Upper lobe of left lung (tissue), 6 donors: Measurements from ENCODE around the gene UGT1A6. TPM values are rescaled to one million over a fixed set of nuclear protein-coding genes. Genes with fewer than 3 reads are reported as not detected.

ENCODE experiments used
- ATAC-seq, 2 donors: fragments of 200-7000 bp; cut with Tn5 transposase; one replicate each; pipeline ENCODE4 v1.9.1; 2022; ENCODE audit warnings: mild to moderate bottlenecking in 2 of 2, moderate library complexity in 2 of 2; ENCODE audit not compliant: low FRiP score in 2 of 2
- DNase-seq, 2 donors: peaks; one replicate each; pipeline ENCODE4 v3.0.0-alpha.2; 2019 to 2020
- H3K27ac ChIP-seq, 4 donors: fragments of 200-600 bp; sonication (generic); one replicate each; pipeline ENCODE4 v1.5.1; 2016 to 2019
- H3K27me3 ChIP-seq, 4 donors: fragments of 200-600 bp; sonication (generic); one replicate each; pipeline ENCODE4 v1.5.1; 2017 to 2019
- H3K36me3 ChIP-seq, 4 donors: fragments of 200-600 bp; sonication (generic); one replicate each; pipeline ENCODE4 v1.5.1; 2016 to 2019
- H3K4me1 ChIP-seq, 4 donors: fragments of 200-600 bp; sonication (generic); one replicate each; pipeline ENCODE4 v1.5.1; 2018 to 2019
- H3K4me3 ChIP-seq, 4 donors: fragments of 200-600 bp; sonication (generic); one replicate each; pipeline ENCODE4 v1.5.1; 2017 to 2019; ENCODE audit warnings: mild to moderate bottlenecking in 2 of 4, moderate library complexity in 1 of 4
- H3K9me3 ChIP-seq, 4 donors: fragments of 200-600 bp; sonication (generic); one replicate each; pipeline ENCODE4 v1.5.1; 2018 to 2019
- EP300 ChIP-seq, 4 donors: sonication (generic); formaldehyde crosslinking; IDR thresholded peaks; one replicate each; pipeline ENCODE4 v1.5.1; 2017; ENCODE audit warnings: antibody characterized with exemption in 4 of 4, control low read depth in 2 of 4
- POLR2A ChIP-seq, 4 donors: fragments of 450-650 bp; IDR thresholded peaks; one replicate each; pipeline ENCODE4 v1.5.1; 2016 to 2017; ENCODE audit warnings: antibody characterized with exemption in 4 of 4, mild to moderate bottlenecking in 2 of 4
- POLR2AphosphoS5 ChIP-seq, 2 donors: sonication (generic); formaldehyde crosslinking; IDR thresholded peaks; one replicate each; pipeline ENCODE4 v1.5.1; 2017; ENCODE audit warnings: antibody characterized with exemption in 2 of 2
- WGBS, 2 donors: methylation state at CpG; one replicate each; pipeline ENCODE4 v1.1.5; 2017 to 2018; 5-methylcytosine and 5-hydroxymethylcytosine counted together
- total RNA-seq, 6 donors: library from RNA; depleted of rRNA in 4 of 6; stranded (reverse); fragments of >200 nt in 4 of 6; gene quantifications; one replicate each; pipeline versions ENCODE4 v1.1.0 to v1.2.1, GENCODE V29; 2016 to 2021
- TF ChIP-seq, protein P1 (sequence below), 6 experiments: fragments of 450-650 bp in 4 of 6; fragments of 200-600 bp in 2 of 6; sonication (generic) in 2 of 6; IDR thresholded peaks; one replicate each; pipeline ENCODE4 v1.5.1; 2016 to 2019; ENCODE audit warnings: antibody characterized with exemption in 6 of 6
- donor health status: DM: no; HTN: no; CAD: no; lungs with moderate emphysema.
- donor health status: DM: no; HTN: yes; CAD: no; lungs with severe emphysema.

Gene UGT1A6
- total RNA-seq, 6 donors from 2014 or later = 0.15 to 5.0 (median 0.33) TPM; not detected in 1

DNA sequence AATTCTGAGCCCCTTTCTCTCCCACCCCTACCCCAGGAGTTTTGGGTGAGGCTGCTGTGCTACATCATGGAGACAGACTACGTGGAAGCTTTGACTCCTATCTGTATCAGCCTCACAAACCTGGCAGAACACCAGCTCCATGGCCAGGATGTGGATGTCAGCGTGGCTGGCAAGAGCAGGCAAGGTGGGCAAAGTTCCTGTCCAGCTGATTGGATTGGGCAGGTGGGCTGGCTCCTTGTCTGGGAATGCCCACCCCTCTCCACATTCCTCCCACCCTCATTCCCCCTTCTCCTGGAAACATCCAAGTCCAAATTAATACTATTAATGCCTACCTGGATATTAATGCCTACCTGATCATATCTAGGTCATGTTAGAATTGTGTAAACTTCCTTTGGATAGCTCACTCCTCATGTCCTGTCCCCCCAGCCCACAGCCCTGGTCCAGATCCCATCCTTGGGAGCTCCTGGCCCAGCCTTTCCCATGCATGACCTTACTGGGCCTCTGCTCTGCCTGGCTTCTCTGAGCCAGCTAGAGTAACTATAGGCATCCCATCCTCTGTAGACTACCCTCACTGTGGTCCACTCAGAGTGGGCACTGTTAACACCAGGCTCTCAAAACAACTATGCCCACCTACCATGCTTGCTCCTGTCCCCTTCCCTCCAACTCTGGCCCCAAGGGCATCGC lies 109.6 kb downstream of the UGT1A6 start:
- WGBS, 2 donors = 61 to 81% methylated on average over 3 of the region's 3 CpGs
- no peak for DNase-seq
- H3K27ac ChIP-seq = no peak overlapping the region

DNA sequence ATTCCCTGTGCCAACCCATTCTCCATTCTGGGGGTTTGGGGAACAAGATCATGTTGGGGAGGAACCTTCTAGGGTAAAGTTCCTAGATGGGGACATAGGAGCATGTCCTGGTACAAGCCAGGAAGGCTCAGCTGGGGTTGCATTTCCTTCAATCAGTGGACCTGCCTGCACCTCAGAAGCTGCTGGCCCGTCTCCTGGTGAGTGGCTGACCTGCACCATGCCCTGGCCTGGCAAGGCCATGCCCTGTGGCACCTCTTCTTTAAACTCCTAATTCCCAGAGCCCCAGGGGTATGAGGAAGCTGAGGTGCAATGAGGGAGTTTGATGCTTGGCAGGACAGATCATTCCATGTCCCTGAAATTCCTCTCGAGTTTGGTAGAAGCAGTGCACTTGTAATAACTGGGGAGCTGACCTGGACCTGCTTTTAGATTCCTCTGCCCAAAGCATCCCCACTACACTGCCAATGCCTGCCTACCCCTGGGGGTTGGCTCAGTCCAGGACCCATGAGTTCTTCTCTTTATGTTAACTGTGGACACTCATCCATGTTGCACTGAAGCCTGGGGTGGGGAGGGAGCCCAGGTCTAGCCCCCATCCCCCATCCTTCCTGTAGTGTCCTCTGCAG lies 110.7 kb downstream of the UGT1A6 start:
- no peaks in the 10 kb centered on the region for H3K9me3 ChIP-seq
- H3K4me3 ChIP-seq = no peak overlapping the region
- H3K36me3 ChIP-seq = no peaks in the 10 kb centered on the region
- no peaks in the 10 kb centered on the region for H3K4me1 ChIP-seq
- TF ChIP-seq, protein P1, sequence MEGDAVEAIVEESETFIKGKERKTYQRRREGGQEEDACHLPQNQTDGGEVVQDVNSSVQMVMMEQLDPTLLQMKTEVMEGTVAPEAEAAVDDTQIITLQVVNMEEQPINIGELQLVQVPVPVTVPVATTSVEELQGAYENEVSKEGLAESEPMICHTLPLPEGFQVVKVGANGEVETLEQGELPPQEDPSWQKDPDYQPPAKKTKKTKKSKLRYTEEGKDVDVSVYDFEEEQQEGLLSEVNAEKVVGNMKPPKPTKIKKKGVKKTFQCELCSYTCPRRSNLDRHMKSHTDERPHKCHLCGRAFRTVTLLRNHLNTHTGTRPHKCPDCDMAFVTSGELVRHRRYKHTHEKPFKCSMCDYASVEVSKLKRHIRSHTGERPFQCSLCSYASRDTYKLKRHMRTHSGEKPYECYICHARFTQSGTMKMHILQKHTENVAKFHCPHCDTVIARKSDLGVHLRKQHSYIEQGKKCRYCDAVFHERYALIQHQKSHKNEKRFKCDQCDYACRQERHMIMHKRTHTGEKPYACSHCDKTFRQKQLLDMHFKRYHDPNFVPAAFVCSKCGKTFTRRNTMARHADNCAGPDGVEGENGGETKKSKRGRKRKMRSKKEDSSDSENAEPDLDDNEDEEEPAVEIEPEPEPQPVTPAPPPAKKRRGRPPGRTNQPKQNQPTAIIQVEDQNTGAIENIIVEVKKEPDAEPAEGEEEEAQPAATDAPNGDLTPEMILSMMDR (IDR thresholded peaks at IDR 0.05) = no peak
- TF ChIP-seq EP300 (IDR thresholded peaks at IDR 0.05) (no peak), POLR2A (IDR thresholded peaks at IDR 0.05) (no peak), POLR2AphosphoS5 (IDR thresholded peaks at IDR 0.05) (no peak)
- no peak for DNase-seq
- no peak overlapping the region for H3K27ac ChIP-seq
- no peaks in the 10 kb centered on the region for H3K27me3 ChIP-seq
- WGBS, 2 donors = 58 to 80% methylated on average over 1 to 2 of the region's 2 CpGs
- no peak for ATAC-seq

More for the DNA sequence above, 109.6 kb downstream of the UGT1A6 start:
- no peaks in the 10 kb centered on the region for H3K36me3 ChIP-seq
- H3K4me1 ChIP-seq = no peaks in the 10 kb centered on the region
- H3K9me3 ChIP-seq = no peaks in the 10 kb centered on the region
- H3K27me3 ChIP-seq = no peaks in the 10 kb centered on the region
- TF ChIP-seq, protein P1 (IDR thresholded peaks at IDR 0.05) = no peak
- TF ChIP-seq POLR2A (IDR thresholded peaks at IDR 0.05) = no peak
- TF ChIP-seq EP300 (IDR thresholded peaks at IDR 0.05) = no peak
- TF ChIP-seq POLR2AphosphoS5 (IDR thresholded peaks at IDR 0.05) = no peak
- no peak for ATAC-seq
- H3K4me3 ChIP-seq = no peak overlapping the region

DNA sequence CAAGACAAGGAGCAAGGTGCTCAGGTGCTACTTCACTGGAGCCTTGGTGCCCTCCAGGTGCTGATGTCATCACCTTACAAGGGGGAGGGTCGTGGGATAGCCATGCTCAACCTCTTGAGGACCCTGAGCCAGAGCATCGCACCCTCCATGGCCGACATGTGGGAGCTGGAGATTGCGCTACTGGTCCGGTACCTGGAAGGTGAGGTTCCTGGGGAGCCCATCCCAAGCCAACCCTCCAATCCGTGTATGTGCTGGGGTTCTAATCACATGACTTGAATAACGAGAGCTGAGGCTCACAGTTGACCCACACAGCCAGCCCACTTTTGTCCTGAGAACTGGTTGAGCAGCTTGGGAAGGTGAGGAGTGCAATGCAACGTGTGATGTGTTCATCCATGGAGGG lies 111.3 kb downstream of the UGT1A6 start:
- WGBS, 2 donors = 67 to 80% methylated on average over 1 to 8 of the region's 8 CpGs
- H3K4me3 ChIP-seq = no peak overlapping the region
- DNase-seq = peak in 1 of 2 donors; percentile 15
- no peaks in the 10 kb centered on the region for H3K9me3 ChIP-seq
- no peak for ATAC-seq
- no peaks in the 10 kb centered on the region for H3K27me3 ChIP-seq
- no peaks in the 10 kb centered on the region for H3K4me1 ChIP-seq
- H3K36me3 ChIP-seq = no peaks in the 10 kb centered on the region
- H3K27ac ChIP-seq = no peak overlapping the region
- TF ChIP-seq POLR2A (IDR thresholded peaks at IDR 0.05) (no peak), EP300 (IDR thresholded peaks at IDR 0.05) (no peak), POLR2AphosphoS5 (IDR thresholded peaks at IDR 0.05) (no peak)
- TF ChIP-seq, protein P1 (IDR thresholded peaks at IDR 0.05) = no peak

DNA sequence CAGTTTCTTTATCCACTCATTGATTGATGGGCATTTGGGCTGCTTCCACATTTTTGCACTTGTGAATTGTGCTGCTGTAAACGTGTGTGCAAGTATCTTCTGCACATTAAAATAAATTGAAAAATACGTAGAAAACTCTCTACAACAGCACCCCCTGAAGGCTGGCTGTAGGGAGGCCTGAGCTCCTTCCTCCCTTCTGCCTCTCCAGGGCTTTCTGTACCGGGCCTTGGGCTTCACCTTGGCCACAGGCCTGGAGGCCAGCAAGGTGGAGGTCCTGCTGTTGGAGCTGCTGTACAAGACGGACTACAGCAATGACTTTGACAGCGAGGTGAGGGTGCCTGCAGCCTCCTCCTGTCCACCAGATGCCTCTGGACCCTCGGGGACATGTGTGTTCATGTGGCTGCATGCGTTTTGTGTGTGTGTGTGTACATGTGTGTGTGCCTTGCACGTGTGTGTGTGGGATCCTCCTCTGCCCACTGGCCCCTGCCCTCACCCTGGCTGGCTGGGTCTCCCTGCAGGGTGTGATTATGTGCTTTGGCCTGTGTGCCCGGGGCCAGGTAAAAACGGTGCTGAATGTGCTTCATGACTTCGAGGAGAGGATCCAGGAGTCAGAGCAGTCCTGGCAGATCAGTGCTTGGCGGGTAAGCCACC lies 114.7 kb downstream of the UGT1A6 start:
- peak in 1 of 2 donors; percentile 14 for DNase-seq
- H3K4me1 ChIP-seq = no peaks in the 10 kb centered on the region
- WGBS, 2 donors = 67 to 69% methylated on average over 11 of the region's 12 CpGs
- no peak for ATAC-seq
- no peaks in the 10 kb centered on the region for H3K36me3 ChIP-seq
- no peak overlapping the region for H3K4me3 ChIP-seq
- no peaks in the 10 kb centered on the region for H3K9me3 ChIP-seq
- no peaks in the 10 kb centered on the region for H3K27me3 ChIP-seq
- TF ChIP-seq POLR2AphosphoS5 (IDR thresholded peaks at IDR 0.05) (no peak), EP300 (IDR thresholded peaks at IDR 0.05) (no peak)
- no peak overlapping the region for H3K27ac ChIP-seq
